SJSA1 (cell line): ENCODE results near the gene GSDMA. TPM values are rescaled to one million over a fixed set of nuclear protein-coding genes. Genes with fewer than 3 reads are reported as not detected.

Experiments used
- DNase-seq, 2 experiments: peaks; one replicate each; pipeline ENCODE4 v3.0.0-alpha.2; 2015 to 2020; ENCODE audit warnings: low spot score in 2 of 2, low read depth in 1 of 2
- H3K27ac ChIP-seq: fragments of 250-450 bp; sonication (Bioruptor Pico); 2 replicates; pipeline ENCODE4 v1.5.1; 2020; ENCODE audit warnings: mild to moderate bottlenecking, moderate library complexity
- H3K27me3 ChIP-seq: fragments of 250-450 bp; sonication (Bioruptor Pico); replicated peaks from 2 replicates; pipeline ENCODE4 v1.5.1; 2020; ENCODE audit warnings: mild to moderate bottlenecking, moderate library complexity
- H3K36me3 ChIP-seq: fragments of 250-450 bp; sonication (Bioruptor Pico); 2 replicates; pipeline ENCODE4 v1.5.1; 2020; ENCODE audit warnings: mild to moderate bottlenecking
- H3K4me1 ChIP-seq: fragments of 250-450 bp; sonication (Bioruptor Pico); replicated peaks from 2 replicates; pipeline ENCODE4 v1.6.1; 2021; ENCODE audit warnings: mild to moderate bottlenecking
- H3K4me3 ChIP-seq: fragments of 250-450 bp; sonication (Bioruptor Pico); 2 replicates; pipeline ENCODE4 v1.5.1; 2020; ENCODE audit warnings: mild to moderate bottlenecking
- H3K9me3 ChIP-seq: fragments of 250-450 bp; sonication (Bioruptor Pico); replicated peaks from 2 replicates; pipeline ENCODE4 v1.5.1; 2020; ENCODE audit warnings: mild to moderate bottlenecking
- total RNA-seq: library from RNA; depleted of rRNA; stranded (reverse); fragments of >200 nt; shearing (Covaris generic); gene quantifications from 2 replicates; pipeline ENCODE4 v1.2.3, GENCODE V29; 2014; rRNA removed

Gene GSDMA
- not detected in 2 replicates for total RNA-seq

- Histone ChIP-seq H3K4me1 (no peaks in the 10 kb centered on the region), H3K27ac (no peak within 1 kb of the TSS), H3K9me3 (no peaks in the 10 kb centered on the region), H3K4me3 (no peak within 1 kb of the TSS), H3K36me3 (no peaks in the 10 kb centered on the region), H3K27me3 (peaks cover 10% of the 10 kb centered on the region)
- no peak for DNase-seq
Measured at GRCh38 chr17:39962642-39963220, at the start of gene GSDMA. GSDMA (plus strand) TSS chr17:39963004; CDS start chr17:39965688, 2,684 bp downstream.

GRCh38 chr17:39913989-39914388 lies 48.8 kb upstream of the GSDMA start:
- H3K9me3 ChIP-seq, result no peaks in the 10 kb centered on the region
- no peak overlapping the region for H3K4me3 ChIP-seq
- no peaks in the 10 kb centered on the region for H3K36me3 ChIP-seq
- no peak for DNase-seq
- no peak overlapping the region for H3K27ac ChIP-seq
- no peaks in the 10 kb centered on the region for H3K4me1 ChIP-seq
- H3K27me3 ChIP-seq, result no peaks in the 10 kb centered on the region

- no peak for DNase-seq
- H3K27me3 ChIP-seq, result no peaks in the 10 kb centered on the region
- peaks cover 6% of the 10 kb centered on the region for H3K36me3 ChIP-seq
Measured at GRCh38 chr17:39915559-39915958, 47.2 kb upstream of the GSDMA start.

GRCh38 chr17:39916918-39917317 lies 45.9 kb upstream of the GSDMA start:
- H3K4me3 ChIP-seq, result no peak overlapping the region
- H3K27me3 ChIP-seq, result no peaks in the 10 kb centered on the region
- no peak for DNase-seq
- H3K27ac ChIP-seq, result no peak overlapping the region
- H3K9me3 ChIP-seq, result no peaks in the 10 kb centered on the region
- peaks cover 9% of the 10 kb centered on the region for H3K36me3 ChIP-seq
- H3K4me1 ChIP-seq, result no peaks in the 10 kb centered on the region

More at GRCh38 chr17:39915559-39915958, 47.2 kb upstream of the GSDMA start:
- Histone ChIP-seq H3K27ac (no peak overlapping the region), H3K4me3 (no peak overlapping the region), H3K4me1 (no peaks in the 10 kb centered on the region), H3K9me3 (no peaks in the 10 kb centered on the region)

GRCh38 chr17:39919087-39919683 lies 43.6 kb upstream of the GSDMA start:
- peaks cover 32% of the 10 kb centered on the region for H3K36me3 ChIP-seq
- no peaks in the 10 kb centered on the region for H3K9me3 ChIP-seq
- H3K27me3 ChIP-seq, result no peaks in the 10 kb centered on the region
- no peak overlapping the region for H3K4me3 ChIP-seq
- no peak overlapping the region for H3K27ac ChIP-seq
- no peak for DNase-seq
- H3K4me1 ChIP-seq, result peaks cover 5% of the 10 kb centered on the region

- H3K9me3 ChIP-seq, result no peaks in the 10 kb centered on the region
- H3K27me3 ChIP-seq, result no peaks in the 10 kb centered on the region
- no peak overlapping the region for H3K27ac ChIP-seq
- H3K4me3 ChIP-seq, result no peak overlapping the region
- no peak for DNase-seq
- peaks cover 9% of the 10 kb centered on the region for H3K4me1 ChIP-seq
- H3K36me3 ChIP-seq, result peaks cover 33% of the 10 kb centered on the region
Measured at GRCh38 chr17:39920218-39921210, 42.3 kb upstream of the GSDMA start.

GRCh38 chr17:39921323-39921722 lies 41.5 kb upstream of the GSDMA start:
- H3K4me1 ChIP-seq, result peaks cover 9% of the 10 kb centered on the region
- H3K4me3 ChIP-seq, result no peak overlapping the region
- H3K36me3 ChIP-seq, result peaks cover 33% of the 10 kb centered on the region
- no peaks in the 10 kb centered on the region for H3K27me3 ChIP-seq
- no peak overlapping the region for H3K27ac ChIP-seq
- DNase-seq, result no peak
- no peaks in the 10 kb centered on the region for H3K9me3 ChIP-seq

- Histone ChIP-seq H3K27me3 (no peaks in the 10 kb centered on the region), H3K36me3 (peaks cover 33% of the 10 kb centered on the region), H3K4me1 (peaks cover 14% of the 10 kb centered on the region), H3K9me3 (no peaks in the 10 kb centered on the region), H3K4me3 (no peak overlapping the region), H3K27ac (no peak overlapping the region)
- no peak for DNase-seq
Measured at GRCh38 chr17:39922006-39922405, 40.8 kb upstream of the GSDMA start.

- Histone ChIP-seq H3K9me3 (no peaks in the 10 kb centered on the region), H3K27ac (no peak overlapping the region), H3K4me1 (peaks cover 20% of the 10 kb centered on the region), H3K4me3 (no peak overlapping the region), H3K36me3 (peaks cover 33% of the 10 kb centered on the region), H3K27me3 (no peaks in the 10 kb centered on the region)
- DNase-seq, result no peak
Measured at GRCh38 chr17:39923230-39923629, 39.6 kb upstream of the GSDMA start.

- no peak for DNase-seq
- peaks cover 33% of the 10 kb centered on the region for H3K36me3 ChIP-seq
- no peak overlapping the region for H3K27ac ChIP-seq
- H3K4me1 ChIP-seq, result peaks cover 29% of the 10 kb centered on the region
- no peaks in the 10 kb centered on the region for H3K9me3 ChIP-seq
- H3K4me3 ChIP-seq, result no peak overlapping the region
- no peaks in the 10 kb centered on the region for H3K27me3 ChIP-seq
Measured at GRCh38 chr17:39923836-39924690, 38.7 kb upstream of the GSDMA start.

GRCh38 chr17:39924691-39925055 lies 38.1 kb upstream of the GSDMA start:
- H3K27me3 ChIP-seq, result no peaks in the 10 kb centered on the region
- no peak for DNase-seq
- no peak overlapping the region for H3K4me3 ChIP-seq
- peaks cover 35% of the 10 kb centered on the region for H3K4me1 ChIP-seq
- no peak overlapping the region for H3K27ac ChIP-seq
- H3K36me3 ChIP-seq, result peaks cover 33% of the 10 kb centered on the region
- H3K9me3 ChIP-seq, result no peaks in the 10 kb centered on the region

- Histone ChIP-seq H3K9me3 (no peaks in the 10 kb centered on the region), H3K27ac (no peak overlapping the region), H3K4me3 (no peak overlapping the region), H3K36me3 (peaks cover 28% of the 10 kb centered on the region), H3K4me1 (peaks cover 38% of the 10 kb centered on the region), H3K27me3 (no peaks in the 10 kb centered on the region)
- DNase-seq, result no peak
Measured at GRCh38 chr17:39925282-39926134, 37.3 kb upstream of the GSDMA start.
